GM23248 (cell line): ENCODE data around the gene AFP. TPM values are rescaled to one million over a fixed set of nuclear protein-coding genes. Genes with fewer than 3 reads are reported as not detected.

Source experiments
- DNase-seq: peaks from one replicate; pipeline ENCODE4 v3.0.0-alpha.2; 2015
- H2AFZ ChIP-seq: fragments of 200-600 bp; sonication (generic); 2 replicates; pipeline ENCODE4 v1.6.1; 2016; ENCODE audit warnings: antibody characterized with exemption
- H3F3A ChIP-seq: fragments of 200-600 bp; sonication (generic); 2 replicates; pipeline ENCODE4 v1.6.1; 2016; ENCODE audit warnings: mild to moderate bottlenecking, antibody characterized with exemption, mixed run types; ENCODE audit not compliant: insufficient read depth
- H3K27ac ChIP-seq: fragments of 200-600 bp; sonication (generic); 2 replicates; pipeline ENCODE4 v1.5.1; 2016; ENCODE audit warnings: mild to moderate bottlenecking
- H3K27me3 ChIP-seq: fragments of 200-600 bp; sonication (generic); replicated peaks from 2 replicates; pipeline ENCODE4 v1.6.1; 2016; ENCODE audit warnings: mild to moderate bottlenecking; ENCODE audit not compliant: insufficient read depth
- H3K36me3 ChIP-seq: fragments of 200-600 bp; sonication (generic); 2 replicates; pipeline ENCODE4 v1.6.1; 2016; ENCODE audit warnings: low read depth, mild to moderate bottlenecking
- H3K4me1 ChIP-seq: fragments of 200-600 bp; sonication (generic); 2 replicates; pipeline ENCODE4 v1.6.1; 2016; ENCODE audit warnings: mild to moderate bottlenecking; ENCODE audit not compliant: insufficient read depth
- H3K4me2 ChIP-seq: fragments of 200-600 bp; sonication (generic); one replicate; pipeline ENCODE4 v1.6.1; 2016; ENCODE audit warnings: mild to moderate bottlenecking; ENCODE audit not compliant: unreplicated experiment
- H3K4me3 ChIP-seq: fragments of 200-600 bp; sonication (generic); 2 replicates; pipeline ENCODE4 v1.5.1; 2016; ENCODE audit warnings: mild to moderate bottlenecking
- H3K79me2 ChIP-seq: fragments of 200-600 bp; sonication (generic); 2 replicates; pipeline ENCODE4 v1.6.1; 2016; ENCODE audit warnings: mild to moderate bottlenecking; ENCODE audit not compliant: insufficient read depth
- H3K9ac ChIP-seq: fragments of 200-600 bp; sonication (generic); 2 replicates; pipeline ENCODE4 v1.6.1; 2016; ENCODE audit warnings: mild to moderate bottlenecking
- H3K9me2 ChIP-seq: fragments of 200-600 bp; sonication (generic); 2 replicates; pipeline ENCODE4 v1.6.1; 2016; ENCODE audit warnings: mixed run types, mild to moderate bottlenecking, moderate library complexity; ENCODE audit not compliant: insufficient read depth
- H3K9me3 ChIP-seq: fragments of 200-600 bp; sonication (generic); one replicate; pipeline ENCODE4 v1.6.1; 2017; ENCODE audit warnings: low read depth
- H4K20me1 ChIP-seq: fragments of 200-600 bp; sonication (generic); 2 replicates; pipeline ENCODE4 v1.6.0; 2016; ENCODE audit not compliant: insufficient read depth
- EZH2 ChIP-seq: fragments of 200-600 bp; sonication (generic); IDR thresholded peaks from 2 replicates; pipeline ENCODE4 v1.6.1; 2018; ENCODE audit warnings: antibody characterized with exemption, mild to moderate bottlenecking; ENCODE audit not compliant: insufficient read depth, poor library complexity, severe bottlenecking
- EZH2phosphoT487 ChIP-seq: fragments of 200-600 bp; sonication (generic); IDR thresholded peaks from 2 replicates; pipeline ENCODE4 v1.6.1; 2018; ENCODE audit warnings: antibody characterized with exemption, moderate library complexity, mild to moderate bottlenecking, low read depth; ENCODE audit not compliant: insufficient read depth
- WGBS, 2 experiments: methylation state at CpG; one replicate each; pipeline ENCODE4 v1.1.6; 2015 to 2017; ENCODE audit warnings: low lambda C conversion rate in 2 of 2, low coverage in 1 of 2; ENCODE audit errors: missing lambda C conversion rate in 2 of 2; 5-methylcytosine and 5-hydroxymethylcytosine counted together
- in situ Hi-C: fragments of 300-500 bp; cut with MboI; formaldehyde crosslinking; loops from 2 replicates; pipeline ENCODE4 v1.15.0; 2020
- polyA plus RNA-seq: library from polyadenylated mRNA; unstranded; fragments of >200 nt; fragmentation: Nextera tagmentation; extraction: Ambion mirVana; gene quantifications from 2 replicates; pipeline ENCODE4 v1.2.1, GENCODE V29; 2016
- total RNA-seq: library from RNA; depleted of rRNA; stranded (reverse); fragments of >200 nt; shearing (Covaris generic); gene quantifications from 2 replicates; pipeline ENCODE4 v1.2.3, GENCODE V29; 2014

AFP gene
- total and polyA plus RNA-seq, 2 experiments from 2014 or later = 0.98 TPM; not detected in 1

DNA sequence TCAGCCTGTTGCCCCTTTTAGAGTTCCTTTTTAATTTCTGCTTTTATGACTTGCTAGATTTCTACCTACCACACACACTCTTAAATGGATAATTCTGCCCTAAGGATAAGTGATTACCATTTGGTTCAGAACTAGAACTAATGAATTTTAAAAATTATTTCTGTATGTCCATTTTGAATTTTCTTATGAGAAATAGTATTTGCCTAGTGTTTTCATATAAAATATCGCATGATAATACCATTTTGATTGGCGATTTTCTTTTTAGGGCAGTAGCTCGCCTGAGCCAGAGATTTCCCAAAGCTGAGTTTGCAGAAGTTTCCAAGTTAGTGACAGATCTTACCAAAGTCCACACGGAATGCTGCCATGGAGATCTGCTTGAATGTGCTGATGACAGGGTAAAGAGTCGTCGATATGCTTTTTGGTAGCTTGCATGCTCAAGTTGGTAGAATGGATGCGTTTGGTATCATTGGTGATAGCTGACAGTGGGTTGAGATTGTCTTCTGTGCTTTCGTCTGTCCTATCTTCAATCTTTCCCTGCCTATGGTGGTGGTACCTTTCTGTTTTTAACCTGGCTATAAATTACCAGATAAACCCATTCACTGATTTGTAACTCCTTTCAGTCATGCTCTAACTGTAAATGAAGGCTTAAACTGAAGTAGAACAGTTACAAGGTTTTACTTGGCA is 24.1 kb upstream of the AFP start:
- H3K4me3 ChIP-seq = no peak overlapping the region
- in situ Hi-C loops = no loop called here
- TF ChIP-seq EZH2phosphoT487 (no peak), EZH2 (no peak)
- no peaks in the 10 kb centered on the region for H3K9me2 ChIP-seq
- no peak for DNase-seq
- H3K9me3 ChIP-seq = no peaks in the 10 kb centered on the region
- H3K27me3 ChIP-seq = peaks cover 4% of the 10 kb centered on the region; the same call in 1 of the 2 replicates
- H3K27ac ChIP-seq = no peak overlapping the region
- H3K9ac ChIP-seq = no peak overlapping the region
- H2AFZ ChIP-seq = no peak overlapping the region
- no peaks in the 10 kb centered on the region for H3K79me2 ChIP-seq
- no peaks in the 10 kb centered on the region for H3F3A ChIP-seq
- H3K4me1 ChIP-seq = no peaks in the 10 kb centered on the region
- WGBS, 2 experiments = 66 to 70% methylated on average over 8 of the region's 8 CpGs
- H4K20me1 ChIP-seq = no peaks in the 10 kb centered on the region
- H3K4me2 ChIP-seq = no peak overlapping the region
- H3K36me3 ChIP-seq = no peaks in the 10 kb centered on the region

DNA sequence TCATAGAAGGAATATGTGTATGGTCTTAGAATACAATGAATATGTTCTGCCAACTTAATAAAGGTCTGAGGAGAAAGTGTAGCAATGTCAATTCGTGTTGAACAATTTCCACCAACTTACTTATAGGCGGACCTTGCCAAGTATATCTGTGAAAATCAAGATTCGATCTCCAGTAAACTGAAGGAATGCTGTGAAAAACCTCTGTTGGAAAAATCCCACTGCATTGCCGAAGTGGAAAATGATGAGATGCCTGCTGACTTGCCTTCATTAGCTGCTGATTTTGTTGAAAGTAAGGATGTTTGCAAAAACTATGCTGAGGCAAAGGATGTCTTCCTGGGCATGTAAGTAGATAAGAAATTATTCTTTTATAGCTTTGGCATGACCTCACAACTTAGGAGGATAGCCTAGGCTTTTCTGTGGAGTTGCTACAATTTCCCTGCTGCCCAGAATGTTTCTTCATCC is 22.7 kb upstream of the AFP start:
- TF ChIP-seq EZH2phosphoT487 (no peak), EZH2 (no peak)
- Histone ChIP-seq H3K79me2 (no peaks in the 10 kb centered on the region), H3K27me3 (peaks cover 4% of the 10 kb centered on the region), H4K20me1 (no peaks in the 10 kb centered on the region), H2AFZ (no peak overlapping the region), H3K9me2 (no peaks in the 10 kb centered on the region), H3K9ac (no peak overlapping the region), H3K4me1 (no peaks in the 10 kb centered on the region), H3K27ac (no peak overlapping the region), H3K36me3 (no peaks in the 10 kb centered on the region), H3K4me3 (no peak overlapping the region), H3F3A (no peaks in the 10 kb centered on the region), H3K4me2 (no peak overlapping the region), H3K9me3 (no peaks in the 10 kb centered on the region)
- in situ Hi-C loops = no loop called here
- DNase-seq = no peak
- WGBS, 2 experiments = 39 to 41% methylated on average over 4 of the region's 4 CpGs

DNA sequence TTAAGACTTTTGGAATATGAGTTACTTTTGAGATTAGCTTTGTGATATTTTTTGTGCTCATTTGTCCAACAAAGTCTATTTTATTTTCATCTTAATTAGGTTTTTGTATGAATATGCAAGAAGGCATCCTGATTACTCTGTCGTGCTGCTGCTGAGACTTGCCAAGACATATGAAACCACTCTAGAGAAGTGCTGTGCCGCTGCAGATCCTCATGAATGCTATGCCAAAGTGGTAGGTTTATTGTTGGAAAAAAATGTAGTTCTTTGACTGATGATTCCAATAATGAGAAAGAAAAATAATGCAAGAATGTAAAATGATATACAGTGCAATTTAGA is 21.1 kb upstream of the AFP start:
- no peak overlapping the region for H3K4me3 ChIP-seq

DNA sequence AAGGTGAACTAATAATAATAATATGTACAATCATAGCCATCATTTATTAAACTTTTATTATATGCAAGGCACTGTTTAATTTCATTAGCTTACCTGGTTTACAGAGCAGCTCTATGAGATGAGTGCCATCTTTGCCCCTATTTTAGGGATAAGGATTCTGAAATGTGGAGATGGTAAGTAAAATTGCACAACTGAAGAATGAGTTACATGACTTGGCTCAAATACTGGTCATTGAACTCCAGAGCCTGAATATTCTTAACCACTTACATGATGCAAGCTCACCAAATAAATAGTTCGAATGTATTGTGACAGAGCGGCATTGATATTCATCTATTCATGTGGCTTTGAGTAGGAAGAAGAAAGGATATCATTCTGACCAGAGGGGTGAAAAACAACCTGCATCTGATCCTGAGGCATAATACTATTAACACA is 20.2 kb upstream of the AFP start:
- no peak for DNase-seq
- H3K4me2 ChIP-seq = no peak overlapping the region
- H3K4me1 ChIP-seq = no peaks in the 10 kb centered on the region
- H3K9me3 ChIP-seq = no peaks in the 10 kb centered on the region
- no peaks in the 10 kb centered on the region for H4K20me1 ChIP-seq
- 81 to 84% methylated on average over 2 of the region's 2 CpGs for WGBS, 2 experiments
- in situ Hi-C loops = no loop called here
- H3K9me2 ChIP-seq = no peaks in the 10 kb centered on the region
- H3K27ac ChIP-seq = no peak overlapping the region
- no peaks in the 10 kb centered on the region for H3K79me2 ChIP-seq
- peaks cover under 1% of the 10 kb centered on the region for H3K27me3 ChIP-seq
- TF ChIP-seq EZH2phosphoT487 (no peak), EZH2 (no peak)
- no peak overlapping the region for H3K4me3 ChIP-seq
- H2AFZ ChIP-seq = no peak overlapping the region
- H3F3A ChIP-seq = no peaks in the 10 kb centered on the region
- no peaks in the 10 kb centered on the region for H3K36me3 ChIP-seq
- no peak overlapping the region for H3K9ac ChIP-seq

More for the DNA sequence above, 21.1 kb upstream of the AFP start:
- Histone ChIP-seq H3K27me3 (no peaks in the 10 kb centered on the region; the same call in none of the 2 replicates), H3K36me3 (no peaks in the 10 kb centered on the region), H4K20me1 (no peaks in the 10 kb centered on the region), H3K4me1 (no peaks in the 10 kb centered on the region), H3K9me2 (no peaks in the 10 kb centered on the region), H3K9ac (no peak overlapping the region), H3K79me2 (no peaks in the 10 kb centered on the region), H3K9me3 (no peaks in the 10 kb centered on the region), H2AFZ (no peak overlapping the region), H3K4me2 (no peak overlapping the region), H3K27ac (no peak overlapping the region), H3F3A (no peaks in the 10 kb centered on the region)
- in situ Hi-C loops = no loop called here
- no peak for DNase-seq
- no peak for TF ChIP-seq EZH2
- TF ChIP-seq EZH2phosphoT487 = no peak
- WGBS, 2 experiments = 0 to 5% methylated on average over 2 of the region's 2 CpGs
